ENCODE measurements around the gene JDP2.

The JDP2 gene

GRCh38 chr14:75522983-75523318 is 95.1 kb downstream of the JDP2 start:
- TF ChIP-seq TCF12 (IDR thresholded peaks at IDR 0.05; ENCODE audit: low read depth) (no peak), TEAD4 (IDR thresholded peaks at IDR 0.05) (no peak)

Measured in Ishikawa (cell line).